ENCODE results near the gene MBNL2. TPM values are rescaled to one million over a fixed set of nuclear protein-coding genes. Genes with fewer than 3 reads are reported as not detected.

The MBNL2 gene
- total RNA-seq, 1 experiment from 2014 or later: 0.85 TPM

- TF ChIP-seq STAT6 (CRISPR knock-in tag; conservative IDR thresholded peaks at IDR 0.05; ENCODE audit: low read depth) (no peak), ZNF219 (CRISPR knock-in tag; IDR thresholded peaks at IDR 0.05; ENCODE audit: borderline replicate concordance) (no peak), FOXP4 (CRISPR knock-in tag; IDR thresholded peaks at IDR 0.05) (no peak), HMGA2 (CRISPR knock-in tag; IDR thresholded peaks at IDR 0.05) (no peak), CREM (CRISPR knock-in tag; IDR thresholded peaks at IDR 0.05) (no peak), MLX (CRISPR knock-in tag; IDR thresholded peaks at IDR 0.05) (no peak)
Measured at GRCh38 chr13:97174638-97175037, 47.5 kb upstream of the MBNL2 start (continued).

- Mint-ChIP-seq H3K9me3 (peaks cover 9% of the 10 kb centered on the region), H3K4me1 (no peaks in the 10 kb centered on the region), H3K4me3 (no peak overlapping the region), H3K27ac (no peak overlapping the region), H3K36me3 (no peaks in the 10 kb centered on the region), H3K27me3 (ENCODE audit: low read depth) (peaks cover 8% of the 10 kb centered on the region)
- no peak for DNase-seq (ENCODE audit: low spot score)
- POLR2A ChIA-PET: no interaction called here
- no peak for ATAC-seq
- CTCF ChIA-PET: no interaction called here
- TF ChIP-seq TEAD1 (CRISPR knock-in tag; IDR thresholded peaks at IDR 0.05): no peak
- no peak for TF ChIP-seq JAZF1 (CRISPR knock-in tag; IDR thresholded peaks at IDR 0.05)
- no peak for TF ChIP-seq MLX (CRISPR knock-in tag; IDR thresholded peaks at IDR 0.05)
- no peak for TF ChIP-seq NFYB (CRISPR knock-in tag; conservative IDR thresholded peaks at IDR 0.05; ENCODE audit: low read depth)
- no peak for TF ChIP-seq NR3C1 (CRISPR knock-in tag; conservative IDR thresholded peaks at IDR 0.05; ENCODE audit: low read depth)
- TF ChIP-seq NR1H2 (CRISPR knock-in tag; IDR thresholded peaks at IDR 0.05): no peak
- TF ChIP-seq EMX1 (CRISPR knock-in tag; IDR thresholded peaks at IDR 0.05): no peak
Measured at GRCh38 chr13:97175041-97175440, 47.1 kb upstream of the MBNL2 start.

- H3K27me3 Mint-ChIP-seq (ENCODE audit: low read depth): peaks cover 8% of the 10 kb centered on the region
- CTCF ChIA-PET: no interaction called here
- TF ChIP-seq RELA (CRISPR knock-in tag; IDR thresholded peaks at IDR 0.05; ENCODE audit: borderline replicate concordance): no peak
- TF ChIP-seq GABPB1 (CRISPR knock-in tag; IDR thresholded peaks at IDR 0.05): no peak
- no peak for TF ChIP-seq E2F1 (CRISPR knock-in tag; IDR thresholded peaks at IDR 0.05)
- TF ChIP-seq ATF1 (CRISPR knock-in tag; IDR thresholded peaks at IDR 0.05): no peak
- no peak for TF ChIP-seq FOXK1 (CRISPR knock-in tag; IDR thresholded peaks at IDR 0.05)
- no peak for TF ChIP-seq SOX15 (CRISPR knock-in tag; IDR thresholded peaks at IDR 0.05)
- TF ChIP-seq ZNF281 (CRISPR knock-in tag; IDR thresholded peaks at IDR 0.05): no peak
- no peak for TF ChIP-seq CREB1 (CRISPR knock-in tag; IDR thresholded peaks at IDR 0.05)
- no peak for TF ChIP-seq ATF3 (CRISPR knock-in tag; conservative IDR thresholded peaks at IDR 0.05)
- no peak for TF ChIP-seq ETV6 (CRISPR knock-in tag; IDR thresholded peaks at IDR 0.05)
- TF ChIP-seq ZNF121 (CRISPR knock-in tag; IDR thresholded peaks at IDR 0.05): no peak
- no peak for TF ChIP-seq SMAD4 (CRISPR knock-in tag; IDR thresholded peaks at IDR 0.05)
- no peak for TF ChIP-seq MXD4 (CRISPR knock-in tag; IDR thresholded peaks at IDR 0.05; ENCODE audit: borderline replicate concordance)
- TF ChIP-seq TCF7 (CRISPR knock-in tag; IDR thresholded peaks at IDR 0.05; ENCODE audit: low read depth): no peak
- no peak for TF ChIP-seq GTF2I (CRISPR knock-in tag; conservative IDR thresholded peaks at IDR 0.05)
Measured at GRCh38 chr13:97179501-97179900, 42.6 kb upstream of the MBNL2 start.

More at GRCh38 chr13:97179501-97179900, 42.6 kb upstream of the MBNL2 start:
- H3K36me3 Mint-ChIP-seq: no peaks in the 10 kb centered on the region
- DNase-seq (ENCODE audit: low spot score) (no peak), ATAC-seq (no peak)
- POLR2A ChIA-PET: no interaction called here
- no peaks in the 10 kb centered on the region for H3K4me1 Mint-ChIP-seq
- peaks cover 11% of the 10 kb centered on the region for H3K9me3 Mint-ChIP-seq
- no peak overlapping the region for H3K27ac Mint-ChIP-seq
- no peak overlapping the region for H3K4me3 Mint-ChIP-seq
